Neural progenitor cell (in vitro differentiated cells): ENCODE measurements around the gene ANK3. TPM values are rescaled to one million over a fixed set of nuclear protein-coding genes. Genes with fewer than 3 reads are reported as not detected.

ENCODE experiments used
- DNase-seq: peaks from one replicate; pipeline ENCODE4 v3.0.0-alpha.2; 2016; ENCODE audit warnings: low spot score
- H2AFZ ChIP-seq: fragments of 200-600 bp; sonication (generic); replicated peaks from 2 replicates; pipeline ENCODE4 v1.6.1; 2016; ENCODE audit warnings: antibody characterized with exemption
- H3F3A ChIP-seq: fragments of 200-600 bp; sonication (generic); 2 replicates; pipeline ENCODE4 v1.6.1; 2016; ENCODE audit warnings: antibody characterized with exemption, low read depth
- H3K27ac ChIP-seq: fragments of 200-600 bp; sonication (generic); 2 replicates; pipeline ENCODE4 v1.5.1; 2016; ENCODE audit warnings: mild to moderate bottlenecking
- H3K27me3 ChIP-seq: fragments of 200-600 bp; sonication (generic); 2 replicates; pipeline ENCODE4 v1.6.1; 2016; ENCODE audit warnings: mild to moderate bottlenecking, moderate library complexity
- H3K36me3 ChIP-seq: fragments of 200-600 bp; sonication (generic); 2 replicates; pipeline ENCODE4 v1.5.1; 2016
- H3K4me1 ChIP-seq: fragments of 200-600 bp; sonication (generic); 2 replicates; pipeline ENCODE4 v1.6.1; 2016; ENCODE audit warnings: mixed run types
- H3K4me2 ChIP-seq: fragments of 200-600 bp; sonication (generic); 2 replicates; pipeline ENCODE4 v1.6.1; 2016
- H3K4me3 ChIP-seq: fragments of 200-600 bp; sonication (generic); 2 replicates; pipeline ENCODE4 v1.5.1; 2016
- H3K79me2 ChIP-seq: fragments of 200-600 bp; sonication (generic); 2 replicates; pipeline ENCODE4 v1.6.1; 2016; ENCODE audit warnings: low read depth
- H3K9ac ChIP-seq: fragments of 200-600 bp; sonication (generic); 2 replicates; pipeline ENCODE4 v1.6.1; 2016
- H3K9me3 ChIP-seq: fragments of 200-600 bp; sonication (generic); 2 replicates; pipeline ENCODE4 v1.5.1; 2016; ENCODE audit warnings: low read depth
- H4K20me1 ChIP-seq: fragments of 200-600 bp; sonication (generic); 2 replicates; pipeline ENCODE4 v1.6.1; 2016; ENCODE audit warnings: low read depth
- H3K27ac Mint-ChIP-seq: 3 replicates; pipeline ENCODE4 v1.8.0; 2021; ENCODE audit warnings: mixed read lengths
- H3K27me3 Mint-ChIP-seq: 2 replicates; pipeline ENCODE4 v1.8.0; 2022; ENCODE audit warnings: low read depth, mild to moderate bottlenecking, inconsistent platforms, moderate library complexity, mixed read lengths; ENCODE audit not compliant: insufficient read depth
- H3K36me3 Mint-ChIP-seq: 3 replicates; pipeline ENCODE4 v1.8.0; 2021; ENCODE audit warnings: mixed read lengths
- H3K4me1 Mint-ChIP-seq: 3 replicates; pipeline ENCODE4 v1.8.0; 2021; ENCODE audit warnings: mixed read lengths
- H3K4me3 Mint-ChIP-seq: 3 replicates; pipeline ENCODE4 v1.8.0; 2021; ENCODE audit warnings: mild to moderate bottlenecking, moderate library complexity, mixed read lengths
- H3K9me3 Mint-ChIP-seq: 3 replicates; pipeline ENCODE4 v1.8.0; 2020; ENCODE audit warnings: mixed read lengths
- EZH2 ChIP-seq: fragments of 200-600 bp; sonication (generic); IDR thresholded peaks from 2 replicates; pipeline ENCODE4 v1.6.1; 2017; ENCODE audit warnings: antibody characterized with exemption, mild to moderate bottlenecking, moderate library complexity
- EZH2phosphoT487 ChIP-seq: fragments of 200-600 bp; sonication (generic); IDR thresholded peaks from 2 replicates; pipeline ENCODE4 v1.6.1; 2017; ENCODE audit warnings: antibody characterized with exemption
- total RNA-seq: library from RNA; depleted of rRNA; stranded (reverse); fragments of >200 nt; gene quantifications from 2 replicates; pipeline ENCODE4 v1.2.3, GENCODE V29; 2015; ENCODE audit warnings: low replicate concordance
- TF ChIP-seq, protein P1 (sequence below): fragments of 200-600 bp; sonication (generic); IDR thresholded peaks from 2 replicates; pipeline ENCODE4 v1.5.1; 2017; ENCODE audit warnings: antibody characterized with exemption, mild to moderate bottlenecking

ANK3 gene
- total RNA-seq, 1 donor from 2014 or later = 54.1 TPM

DNA sequence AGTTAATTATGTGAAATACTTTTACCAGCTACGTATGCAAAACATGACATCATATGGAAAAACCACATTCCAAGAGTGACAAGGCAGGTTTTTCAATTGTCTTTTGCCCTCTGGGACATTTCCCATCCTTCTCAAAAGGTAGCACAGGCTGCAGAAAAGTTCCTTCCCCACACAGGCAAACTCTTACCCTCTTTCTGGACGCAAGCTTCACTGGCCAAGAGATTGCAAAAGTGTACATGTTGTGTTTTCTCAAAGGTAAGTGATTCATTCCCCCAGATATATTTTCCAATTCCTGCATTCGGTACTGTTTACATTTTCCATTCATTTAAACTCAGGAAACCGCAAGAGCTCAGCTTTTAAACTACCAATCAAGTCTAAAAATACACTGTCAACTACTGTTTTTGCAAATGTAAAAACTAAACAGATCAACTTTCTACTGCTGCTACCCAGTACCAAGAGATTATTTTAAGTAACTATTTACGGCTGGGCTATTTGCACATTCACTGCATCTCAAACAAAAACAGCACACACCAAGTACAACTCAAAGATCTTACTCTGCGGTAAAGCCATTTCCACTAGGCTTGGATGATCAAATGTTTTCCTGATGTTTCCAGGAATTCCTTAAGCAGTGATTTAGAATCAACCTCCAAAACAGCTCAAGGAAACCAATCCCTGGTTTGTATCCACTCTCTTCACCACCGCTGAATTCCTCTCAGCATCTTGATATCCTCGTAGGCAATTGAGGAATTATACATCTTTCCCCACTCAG is 249.7 kb downstream of the ANK3 start:
- H3K9me3 Mint-ChIP-seq = no peaks in the 10 kb centered on the region
- H3K27me3 Mint-ChIP-seq = no peaks in the 10 kb centered on the region
- Histone ChIP-seq H3K27ac (peak overlapping the region; percentile 47), H3K4me2 (peak overlapping the region; percentile 82), H3K27me3 (no peaks in the 10 kb centered on the region), H3K4me3 (peak overlapping the region; percentile 75), H3K9me3 (no peaks in the 10 kb centered on the region), H3F3A (peaks cover 23% of the 10 kb centered on the region), H4K20me1 (no peaks in the 10 kb centered on the region), H3K4me1 (peaks cover 31% of the 10 kb centered on the region), H2AFZ (peak overlapping the region; percentile 63), H3K9ac (peak overlapping the region; percentile 68), H3K36me3 (no peaks in the 10 kb centered on the region), H3K79me2 (peaks cover 30% of the 10 kb centered on the region)
- DNase-seq = peak; percentile 35
- no peak overlapping the region for H3K4me3 Mint-ChIP-seq
- peaks cover 13% of the 10 kb centered on the region for H3K4me1 Mint-ChIP-seq
- H3K27ac Mint-ChIP-seq = no peak overlapping the region
- TF ChIP-seq EZH2 (no peak), EZH2phosphoT487 (no peak)
- TF ChIP-seq, protein P1, sequence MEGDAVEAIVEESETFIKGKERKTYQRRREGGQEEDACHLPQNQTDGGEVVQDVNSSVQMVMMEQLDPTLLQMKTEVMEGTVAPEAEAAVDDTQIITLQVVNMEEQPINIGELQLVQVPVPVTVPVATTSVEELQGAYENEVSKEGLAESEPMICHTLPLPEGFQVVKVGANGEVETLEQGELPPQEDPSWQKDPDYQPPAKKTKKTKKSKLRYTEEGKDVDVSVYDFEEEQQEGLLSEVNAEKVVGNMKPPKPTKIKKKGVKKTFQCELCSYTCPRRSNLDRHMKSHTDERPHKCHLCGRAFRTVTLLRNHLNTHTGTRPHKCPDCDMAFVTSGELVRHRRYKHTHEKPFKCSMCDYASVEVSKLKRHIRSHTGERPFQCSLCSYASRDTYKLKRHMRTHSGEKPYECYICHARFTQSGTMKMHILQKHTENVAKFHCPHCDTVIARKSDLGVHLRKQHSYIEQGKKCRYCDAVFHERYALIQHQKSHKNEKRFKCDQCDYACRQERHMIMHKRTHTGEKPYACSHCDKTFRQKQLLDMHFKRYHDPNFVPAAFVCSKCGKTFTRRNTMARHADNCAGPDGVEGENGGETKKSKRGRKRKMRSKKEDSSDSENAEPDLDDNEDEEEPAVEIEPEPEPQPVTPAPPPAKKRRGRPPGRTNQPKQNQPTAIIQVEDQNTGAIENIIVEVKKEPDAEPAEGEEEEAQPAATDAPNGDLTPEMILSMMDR = no peak
- H3K36me3 Mint-ChIP-seq = peaks cover under 1% of the 10 kb centered on the region

DNA sequence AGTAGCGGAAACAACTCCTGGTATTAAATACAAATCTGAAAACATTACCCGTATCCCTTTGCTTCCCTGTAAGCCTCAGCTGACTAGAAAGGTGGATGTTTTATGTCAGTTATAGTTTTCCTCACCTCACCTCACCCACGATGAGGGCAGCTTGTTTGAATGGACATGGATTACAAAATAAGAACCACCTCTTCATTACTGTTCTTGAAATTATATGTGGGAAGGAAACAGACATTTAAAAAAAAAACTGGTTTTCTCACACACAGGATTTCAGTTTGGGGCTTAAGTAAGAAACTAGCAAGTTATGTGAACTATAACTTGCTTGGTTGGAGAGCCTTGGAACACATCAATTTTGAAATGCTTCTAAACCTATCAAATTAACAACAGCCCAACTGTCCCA is 250.4 kb downstream of the ANK3 start:
- H3K4me2 ChIP-seq = peak overlapping the region; percentile 82
- peaks cover 6% of the 10 kb centered on the region for H3K36me3 Mint-ChIP-seq
- H4K20me1 ChIP-seq = no peaks in the 10 kb centered on the region
- DNase-seq = no peak
- no peak for TF ChIP-seq EZH2
- TF ChIP-seq, protein P1 = no peak
- no peak for TF ChIP-seq EZH2phosphoT487
- H3K27me3 ChIP-seq = no peaks in the 10 kb centered on the region
- H3K27ac ChIP-seq = no peak overlapping the region
- no peak overlapping the region for H3K4me3 Mint-ChIP-seq
- H3K27ac Mint-ChIP-seq = no peak overlapping the region
- H3K9me3 ChIP-seq = no peaks in the 10 kb centered on the region
- H3K9ac ChIP-seq = peak overlapping the region; percentile 68
- peak overlapping the region; percentile 63 for H2AFZ ChIP-seq
- H3K9me3 Mint-ChIP-seq = no peaks in the 10 kb centered on the region
- H3K36me3 ChIP-seq = no peaks in the 10 kb centered on the region
- peaks cover 30% of the 10 kb centered on the region for H3K79me2 ChIP-seq
- H3K4me3 ChIP-seq = peak overlapping the region; percentile 75
- H3K4me1 ChIP-seq = peaks cover 31% of the 10 kb centered on the region
- H3F3A ChIP-seq = peaks cover 23% of the 10 kb centered on the region
- H3K4me1 Mint-ChIP-seq = peaks cover 13% of the 10 kb centered on the region
- no peaks in the 10 kb centered on the region for H3K27me3 Mint-ChIP-seq

GRCh38 chr10:60138842-60139241 is 250.8 kb downstream of the ANK3 start:
- no peak overlapping the region for H3K27ac ChIP-seq
- no peaks in the 10 kb centered on the region for H4K20me1 ChIP-seq
- no peaks in the 10 kb centered on the region for H3K27me3 Mint-ChIP-seq

More at GRCh38 chr10:60138842-60139241, 250.8 kb downstream of the ANK3 start:
- Histone ChIP-seq H2AFZ (no peak overlapping the region), H3K4me1 (peaks cover 31% of the 10 kb centered on the region), H3K79me2 (peaks cover 30% of the 10 kb centered on the region), H3F3A (peaks cover 23% of the 10 kb centered on the region), H3K9me3 (no peaks in the 10 kb centered on the region), H3K36me3 (no peaks in the 10 kb centered on the region), H3K4me3 (peak overlapping the region; percentile 75), H3K4me2 (peak overlapping the region; percentile 82), H3K27me3 (no peaks in the 10 kb centered on the region), H3K9ac (peak overlapping the region; percentile 68)
- H3K27ac Mint-ChIP-seq = no peak overlapping the region
- H3K4me1 Mint-ChIP-seq = peaks cover 13% of the 10 kb centered on the region
- no peaks in the 10 kb centered on the region for H3K9me3 Mint-ChIP-seq
- H3K36me3 Mint-ChIP-seq = peaks cover 6% of the 10 kb centered on the region
- TF ChIP-seq, protein P1 = no peak
- no peak for TF ChIP-seq EZH2phosphoT487
- TF ChIP-seq EZH2 = no peak
- DNase-seq = no peak
- H3K4me3 Mint-ChIP-seq = no peak overlapping the region
